NCI-H2227 (cell line): Measurements from ENCODE around the gene PARK7.

ENCODE experiments used
- DNase-seq: peaks from one replicate; lab custom pipeline; 2025; ENCODE audit not compliant: unreplicated experiment; lab: John Stamatoyannopoulos, UW

PARK7 gene

DNA sequence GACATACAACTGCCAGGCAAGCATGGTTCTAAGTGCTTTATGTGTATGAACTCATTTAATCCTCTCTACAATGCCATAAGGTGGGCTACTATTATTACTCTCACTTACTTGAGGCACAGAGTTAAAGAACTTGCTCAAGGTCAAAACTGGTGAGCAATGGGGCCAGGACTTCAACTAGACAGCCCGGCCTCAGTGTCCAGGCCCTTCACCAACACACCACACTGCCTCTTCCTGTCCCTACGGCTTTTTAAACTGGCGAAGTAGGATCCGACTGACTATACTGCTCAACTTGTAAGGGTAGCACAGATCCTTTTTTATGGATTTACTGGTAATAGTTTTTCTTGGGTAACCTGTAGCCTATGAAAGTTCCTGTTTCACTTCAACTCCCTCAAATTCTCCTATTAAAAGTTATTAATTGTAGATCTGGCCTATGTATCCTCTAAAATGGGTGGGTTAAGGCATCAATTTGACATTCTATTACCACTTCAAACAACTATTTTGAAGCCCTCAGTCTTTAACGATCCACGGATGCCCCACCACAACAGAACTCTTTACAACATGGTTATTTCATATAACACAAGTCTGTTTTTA lies 60.3 kb downstream of the PARK7 start:
- DNase-seq, result no peak

GRCh38 chr1:8022395-8023286 lies 61.1 kb downstream of the PARK7 start:
- DNase-seq, result no peak

DNA sequence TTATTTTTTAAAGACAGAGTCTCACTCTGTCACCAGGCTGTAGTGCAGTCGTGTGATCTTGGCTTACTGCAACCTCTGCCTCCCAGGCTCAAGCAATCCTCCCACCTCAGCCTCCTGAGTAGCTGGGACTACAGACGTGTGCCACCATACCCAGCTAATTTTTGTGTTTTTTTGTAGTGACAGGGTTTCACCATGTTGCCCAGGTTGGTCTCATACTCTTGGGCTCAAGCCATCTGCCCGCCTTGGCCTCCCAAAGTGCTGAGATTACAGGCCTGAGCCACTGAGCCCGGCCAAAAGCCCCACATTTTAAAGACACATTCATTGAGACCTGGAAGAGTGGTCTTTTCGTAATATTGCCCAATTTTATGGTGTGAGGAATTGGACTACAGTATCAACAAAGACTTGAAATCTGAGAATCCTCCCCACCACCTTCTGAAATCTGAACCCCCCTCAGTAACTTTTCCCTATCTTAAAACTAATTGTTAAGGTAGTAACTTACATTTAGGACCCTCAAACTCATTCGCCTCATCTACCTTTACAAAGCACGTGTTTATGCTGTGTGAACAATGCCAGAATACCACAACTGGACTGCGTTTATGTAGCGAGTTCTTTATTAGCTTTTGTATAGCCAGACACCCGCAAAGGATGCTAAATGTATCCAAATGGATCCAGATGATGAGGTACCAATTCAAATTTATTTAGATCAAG lies 61.9 kb downstream of the PARK7 start:
- DNase-seq, result no peak

DNA sequence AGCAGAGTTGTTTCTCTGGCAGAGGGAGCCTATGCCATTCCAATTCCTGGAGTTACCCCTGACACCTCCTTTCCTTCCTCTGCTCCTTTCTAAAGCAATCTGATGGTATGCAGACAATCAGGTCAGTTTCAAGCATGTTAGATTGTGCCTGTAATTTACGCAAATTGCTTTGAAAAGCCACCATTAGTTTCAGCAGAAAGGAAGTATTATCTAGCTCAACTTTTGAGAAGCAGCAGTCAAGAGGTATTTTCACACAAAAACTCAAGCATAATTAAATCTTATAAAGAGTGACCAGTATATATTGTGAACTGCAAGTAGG lies 62.4 kb downstream of the PARK7 start:
- no peak for DNase-seq

GRCh38 chr1:8024329-8024728 lies 62.8 kb downstream of the PARK7 start:
- DNase-seq, result no peak

DNA sequence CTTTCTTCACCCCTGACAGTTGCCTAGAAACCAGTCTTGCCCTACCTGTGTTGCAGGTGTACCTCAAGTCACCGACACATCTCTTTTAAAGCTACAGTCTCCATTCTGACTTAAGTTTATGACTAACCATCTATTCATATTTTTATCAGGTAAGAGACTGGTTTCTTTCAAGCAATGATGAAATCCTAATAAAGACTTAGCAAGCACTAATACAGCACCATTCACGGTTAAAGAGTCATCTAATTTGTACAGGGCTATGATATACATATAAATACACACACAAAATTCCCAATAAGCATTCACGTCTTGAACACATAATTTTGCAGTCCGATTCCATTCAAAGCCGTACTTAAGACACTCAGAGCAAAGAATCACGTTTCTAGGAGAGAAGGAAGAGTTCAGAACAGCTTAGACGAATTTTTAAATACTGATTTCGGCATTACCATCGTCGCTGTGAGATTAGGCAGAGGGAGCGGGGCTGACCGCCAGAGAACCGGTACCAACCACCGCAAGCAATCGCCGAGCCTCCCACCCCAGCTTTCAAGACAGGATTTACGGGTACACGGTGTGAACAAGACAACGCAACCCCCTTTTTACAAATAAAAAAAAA lies 63.7 kb downstream of the PARK7 start:
- DNase-seq, result no peak

- DNase-seq, result no peak
These were observed 64.2 kb downstream of the PARK7 start for GRCh38 chr1:8025671-8026144.

GRCh38 chr1:8026153-8026975 lies 64.9 kb downstream of the PARK7 start, which contains the start of gene ERRFI1:
TSS of gene ERRFI1 (minus strand) at chr1:8026309. CDS start at chr1:8015619, 10,690 bp downstream.
- DNase-seq, result peak; percentile 98

GRCh38 chr1:8026976-8027747 lies 65.7 kb downstream of the PARK7 start:
- no peak for DNase-seq

GRCh38 chr1:8027748-8028570 lies 66.4 kb downstream of the PARK7 start:
- no peak for DNase-seq

- DNase-seq, result no peak
These were observed 67.0 kb downstream of the PARK7 start for GRCh38 chr1:8028571-8028910.

DNA sequence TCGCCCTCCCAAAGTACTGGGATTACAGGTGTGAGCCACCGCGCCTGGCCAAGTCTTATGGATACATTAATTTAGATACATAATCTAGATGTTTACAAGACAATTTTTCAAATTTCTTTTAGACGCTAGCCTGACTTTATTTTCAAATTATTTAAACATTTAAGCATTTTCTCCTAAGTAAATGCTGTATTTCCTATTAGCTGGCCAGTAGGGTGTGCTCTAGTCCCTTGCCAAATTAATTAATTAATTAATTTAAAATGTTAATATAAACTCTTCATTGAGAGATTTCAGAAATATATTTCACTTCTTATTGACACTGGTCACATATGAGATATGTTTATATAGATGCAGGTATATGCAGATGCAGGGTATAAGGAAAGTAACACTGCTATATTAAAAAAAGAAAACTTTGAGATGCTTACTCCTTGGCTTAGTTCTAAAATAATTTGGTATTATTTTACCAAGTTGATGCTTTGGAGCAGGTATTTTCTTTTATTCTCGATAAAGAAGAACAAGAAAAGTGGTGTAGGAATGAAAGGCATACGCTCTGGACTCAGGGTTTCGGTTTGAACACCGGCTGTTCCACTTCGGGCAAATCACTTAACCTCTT lies 69.8 kb downstream of the PARK7 start:
- peak; percentile 16 for DNase-seq

GRCh38 chr1:8032366-8032910 lies 70.9 kb downstream of the PARK7 start:
- no peak for DNase-seq

- no peak for DNase-seq
These were observed 71.8 kb downstream of the PARK7 start for GRCh38 chr1:8033322-8033721.
